Mucosa of descending colon (tissue), 3 donors: Measurements from ENCODE around the gene MAP2K7. TPM values are rescaled to one million over a fixed set of nuclear protein-coding genes. Genes with fewer than 3 reads are reported as not detected.

Experiments used
- ATAC-seq: fragments of 200-7000 bp; cut with Tn5 transposase; one replicate; pipeline ENCODE4 v1.9.1; 2020; ENCODE audit warnings: mild to moderate bottlenecking, moderate library complexity
- DNase-seq, 3 donors: peaks; one replicate each; pipeline ENCODE4 v3.0.0-alpha.2; 2020
- H3K36me3 ChIP-seq: fragments of 200-600 bp; one replicate; pipeline ENCODE4 v1.8.0; 2021; ENCODE audit warnings: low read depth, mild to moderate bottlenecking
- H3K4me1 ChIP-seq: fragments of 200-600 bp; one replicate; pipeline ENCODE4 v1.8.0; 2021; ENCODE audit warnings: low read depth, mild to moderate bottlenecking
- H3K4me3 ChIP-seq: fragments of 200-600 bp; one replicate; pipeline ENCODE4 v1.8.0; 2021; ENCODE audit warnings: mild to moderate bottlenecking
- H3K9me3 ChIP-seq: fragments of 200-600 bp; one replicate; pipeline ENCODE4 v1.8.0; 2021; ENCODE audit warnings: mild to moderate bottlenecking
- CTCF ChIP-seq: fragments of 200-600 bp; IDR thresholded peaks from one replicate; pipeline ENCODE4 v1.8.0; 2022; ENCODE audit warnings: antibody characterized with exemption, mild to moderate bottlenecking
- intact Hi-C, 2 donors: fragments of 100-400 bp; cut with DNase I in 1 of 2; cut with micrococcal nuclease in 1 of 2; formaldehyde crosslinking; loops; one replicate each; pipeline versions ENCODE4 v1.11.0 to v1.11.1; 2022; cut with DNase I, micrococcal nuclease
- total RNA-seq, 3 donors: library from RNA; stranded (reverse); fragmentation: NEBNext Ultra II Directional in 2 of 3; extraction: Animal tissue kit (Norgen Biotek cat#: 25700) in 2 of 3; gene quantifications; one replicate each; pipeline versions ENCODE4 v1.2.1 to v1.2.4, GENCODE V29; 2021 to 2023
- donor health status: DM: no; HTN: no; CAD: no; lungs with moderate emphysema.
- donor health status: DM: no; HTN: no; CAD: no.
- donor health status: DM: no; HTN: yes; CAD: no.

Gene MAP2K7
- total RNA-seq, 3 donors from 2014 or later = 31.5 to 49.2 (median 41.7) TPM

GRCh38 chr19:7922836-7923195 lies 19.1 kb downstream of the MAP2K7 start:
- no peak for TF ChIP-seq CTCF
- Histone ChIP-seq H3K36me3 (no peaks in the 10 kb centered on the region), H3K9me3 (no peaks in the 10 kb centered on the region), H3K4me1 (peaks cover 37% of the 10 kb centered on the region), H3K4me3 (no peak overlapping the region)
- intact Hi-C loops = no loop called here
- peak in 2 of 3 donors; percentile 29 to 54 for DNase-seq
- ATAC-seq = no peak

- no peaks in the 10 kb centered on the region for H3K9me3 ChIP-seq
- intact Hi-C loops = no loop called here
- no peak overlapping the region for H3K4me3 ChIP-seq
- ATAC-seq (no peak), DNase-seq (peak in 2 of 3 donors; percentile 44 to 58)
- H3K36me3 ChIP-seq = no peaks in the 10 kb centered on the region
- peaks cover 32% of the 10 kb centered on the region for H3K4me1 ChIP-seq
- no peak for TF ChIP-seq CTCF
Observed at GRCh38 chr19:7923295-7924191, 19.9 kb downstream of the MAP2K7 start.

- no peak for DNase-seq
- intact Hi-C loops = no loop called here
- peaks cover 25% of the 10 kb centered on the region for H3K4me1 ChIP-seq
Observed at GRCh38 chr19:7924241-7924640, 20.6 kb downstream of the MAP2K7 start.

GRCh38 chr19:7924651-7925170 lies 21.0 kb downstream of the MAP2K7 start:
- DNase-seq (peak in 2 of 3 donors; percentile 42 to 65), ATAC-seq (no peak)
- H3K9me3 ChIP-seq = no peaks in the 10 kb centered on the region
- H3K36me3 ChIP-seq = no peaks in the 10 kb centered on the region
- no peak for TF ChIP-seq CTCF
- H3K4me3 ChIP-seq = no peak overlapping the region
- intact Hi-C loops = no loop called here
- peaks cover 23% of the 10 kb centered on the region for H3K4me1 ChIP-seq

More at GRCh38 chr19:7924241-7924640, 20.6 kb downstream of the MAP2K7 start:
- no peak for TF ChIP-seq CTCF
- no peak for ATAC-seq
- H3K36me3 ChIP-seq = no peaks in the 10 kb centered on the region
- H3K9me3 ChIP-seq = no peaks in the 10 kb centered on the region
- H3K4me3 ChIP-seq = no peak overlapping the region

GRCh38 chr19:7925171-7925851 lies 21.6 kb downstream of the MAP2K7 start:
- intact Hi-C loops = no loop called here
- no peaks in the 10 kb centered on the region for H3K36me3 ChIP-seq
- peak; percentile 70 for TF ChIP-seq CTCF
- H3K4me1 ChIP-seq = peaks cover 21% of the 10 kb centered on the region
- H3K9me3 ChIP-seq = no peaks in the 10 kb centered on the region
- H3K4me3 ChIP-seq = no peak overlapping the region
- DNase-seq (peak; percentile 67 to 80 (median 77)), ATAC-seq (no peak)
